GM06990 (cell line): ENCODE data around the gene C12orf60.

ENCODE experiments used
- DNase-seq: peaks from one replicate; pipeline ENCODE4 v3.0.0-alpha.2; 2011; ENCODE audit not compliant: insufficient read length; ENCODE audit errors: extremely low read depth
- H3K27me3 ChIP-seq: replicated peaks from 2 replicates; pipeline ENCODE4 v1.6.0; 2011; ENCODE audit warnings: low read length; ENCODE audit not compliant: control insufficient read depth, insufficient read depth
- H3K36me3 ChIP-seq: 2 replicates; pipeline ENCODE4 v1.5.1; 2011; ENCODE audit warnings: low read length; ENCODE audit not compliant: control insufficient read depth, insufficient read depth
- H3K4me3 ChIP-seq: replicated peaks from 2 replicates; pipeline ENCODE4 v1.5.1; 2011; ENCODE audit warnings: low read depth, mild to moderate bottlenecking, control low read depth, low read length
- TF ChIP-seq, protein P1 (sequence below): IDR thresholded peaks from 2 replicates; pipeline ENCODE4 v1.5.1; 2011; ENCODE audit warnings: low read length, control low read depth, mild to moderate bottlenecking, inconsistent platforms; ENCODE audit not compliant: insufficient read depth, poor library complexity, severe bottlenecking

C12orf60 gene

DNA sequence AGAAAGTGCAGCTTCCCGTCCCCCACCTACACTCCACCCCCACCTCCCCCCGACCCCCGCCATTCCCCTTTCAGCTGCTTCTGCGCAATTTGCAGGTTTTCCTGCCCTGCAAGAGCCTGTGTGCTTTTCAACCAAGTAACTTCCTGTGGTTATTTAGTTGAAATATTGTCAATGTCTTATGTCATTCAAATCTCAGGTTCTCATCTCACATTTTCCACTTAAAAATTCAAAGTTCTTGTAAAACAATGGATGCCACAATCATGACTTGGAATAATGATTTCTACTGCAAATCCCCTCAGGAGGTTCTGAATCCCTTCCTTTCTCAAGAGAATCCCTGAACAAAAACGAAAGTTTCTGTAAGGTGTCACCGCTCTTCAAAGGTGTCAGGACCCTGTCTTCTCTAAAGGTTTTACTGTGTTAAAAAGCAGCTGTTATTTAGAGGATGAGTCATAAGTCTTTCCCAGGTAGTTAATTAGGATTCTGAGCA is 31.8 kb upstream of the C12orf60 start:
- DNase-seq, result peak; percentile 54
- H3K4me3 ChIP-seq, result peak overlapping the region; percentile 79
- peaks cover 2% of the 10 kb centered on the region for H3K36me3 ChIP-seq
- TF ChIP-seq, protein P1, sequence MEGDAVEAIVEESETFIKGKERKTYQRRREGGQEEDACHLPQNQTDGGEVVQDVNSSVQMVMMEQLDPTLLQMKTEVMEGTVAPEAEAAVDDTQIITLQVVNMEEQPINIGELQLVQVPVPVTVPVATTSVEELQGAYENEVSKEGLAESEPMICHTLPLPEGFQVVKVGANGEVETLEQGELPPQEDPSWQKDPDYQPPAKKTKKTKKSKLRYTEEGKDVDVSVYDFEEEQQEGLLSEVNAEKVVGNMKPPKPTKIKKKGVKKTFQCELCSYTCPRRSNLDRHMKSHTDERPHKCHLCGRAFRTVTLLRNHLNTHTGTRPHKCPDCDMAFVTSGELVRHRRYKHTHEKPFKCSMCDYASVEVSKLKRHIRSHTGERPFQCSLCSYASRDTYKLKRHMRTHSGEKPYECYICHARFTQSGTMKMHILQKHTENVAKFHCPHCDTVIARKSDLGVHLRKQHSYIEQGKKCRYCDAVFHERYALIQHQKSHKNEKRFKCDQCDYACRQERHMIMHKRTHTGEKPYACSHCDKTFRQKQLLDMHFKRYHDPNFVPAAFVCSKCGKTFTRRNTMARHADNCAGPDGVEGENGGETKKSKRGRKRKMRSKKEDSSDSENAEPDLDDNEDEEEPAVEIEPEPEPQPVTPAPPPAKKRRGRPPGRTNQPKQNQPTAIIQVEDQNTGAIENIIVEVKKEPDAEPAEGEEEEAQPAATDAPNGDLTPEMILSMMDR, result no peak
- no peaks in the 10 kb centered on the region for H3K27me3 ChIP-seq

DNA sequence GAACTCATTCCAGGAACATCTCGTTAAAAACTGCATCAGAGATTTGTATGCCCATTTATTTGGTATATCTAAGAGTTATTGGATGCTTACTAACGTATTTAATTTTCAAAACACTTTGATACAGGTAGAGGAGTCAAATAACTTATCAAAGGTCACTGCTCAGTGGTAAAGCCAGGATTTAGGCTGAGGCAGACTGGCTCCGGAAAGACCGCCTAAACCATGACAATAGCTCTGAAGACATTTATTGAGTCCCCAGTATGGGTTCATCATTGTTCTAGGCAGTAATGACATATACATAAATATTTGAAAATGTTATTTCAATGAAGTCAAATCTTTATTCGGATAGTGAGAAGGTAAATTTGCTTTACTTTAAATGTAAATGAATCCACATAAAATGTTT is 30.5 kb upstream of the C12orf60 start:
- no peak for DNase-seq
- Histone ChIP-seq H3K4me3 (no peak overlapping the region), H3K36me3 (no peaks in the 10 kb centered on the region), H3K27me3 (no peaks in the 10 kb centered on the region)
- TF ChIP-seq, protein P1, result no peak

DNA sequence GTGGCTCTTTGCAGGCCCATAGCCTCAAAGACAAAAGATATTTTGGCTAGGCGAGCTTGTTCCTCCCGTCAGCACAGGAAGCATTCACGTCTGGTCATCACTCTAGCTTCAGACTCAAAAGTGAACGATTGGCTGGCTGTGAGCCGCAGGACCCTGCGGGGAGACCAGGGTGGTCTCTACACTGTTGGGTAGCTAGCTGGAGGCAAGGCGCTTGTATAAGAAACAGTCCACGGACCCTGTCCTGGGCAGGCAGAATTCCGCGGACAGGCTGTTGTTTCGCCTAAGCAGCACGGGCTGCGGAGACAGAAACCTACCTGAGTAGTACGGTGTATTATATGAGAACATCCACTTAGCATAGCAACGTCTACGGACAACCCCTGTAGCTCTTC is 29.8 kb upstream of the C12orf60 start:
- peak; percentile 82 for DNase-seq
- no peaks in the 10 kb centered on the region for H3K36me3 ChIP-seq
- TF ChIP-seq, protein P1, result no peak
- no peaks in the 10 kb centered on the region for H3K27me3 ChIP-seq
- peak overlapping the region; percentile 65 for H3K4me3 ChIP-seq

DNA sequence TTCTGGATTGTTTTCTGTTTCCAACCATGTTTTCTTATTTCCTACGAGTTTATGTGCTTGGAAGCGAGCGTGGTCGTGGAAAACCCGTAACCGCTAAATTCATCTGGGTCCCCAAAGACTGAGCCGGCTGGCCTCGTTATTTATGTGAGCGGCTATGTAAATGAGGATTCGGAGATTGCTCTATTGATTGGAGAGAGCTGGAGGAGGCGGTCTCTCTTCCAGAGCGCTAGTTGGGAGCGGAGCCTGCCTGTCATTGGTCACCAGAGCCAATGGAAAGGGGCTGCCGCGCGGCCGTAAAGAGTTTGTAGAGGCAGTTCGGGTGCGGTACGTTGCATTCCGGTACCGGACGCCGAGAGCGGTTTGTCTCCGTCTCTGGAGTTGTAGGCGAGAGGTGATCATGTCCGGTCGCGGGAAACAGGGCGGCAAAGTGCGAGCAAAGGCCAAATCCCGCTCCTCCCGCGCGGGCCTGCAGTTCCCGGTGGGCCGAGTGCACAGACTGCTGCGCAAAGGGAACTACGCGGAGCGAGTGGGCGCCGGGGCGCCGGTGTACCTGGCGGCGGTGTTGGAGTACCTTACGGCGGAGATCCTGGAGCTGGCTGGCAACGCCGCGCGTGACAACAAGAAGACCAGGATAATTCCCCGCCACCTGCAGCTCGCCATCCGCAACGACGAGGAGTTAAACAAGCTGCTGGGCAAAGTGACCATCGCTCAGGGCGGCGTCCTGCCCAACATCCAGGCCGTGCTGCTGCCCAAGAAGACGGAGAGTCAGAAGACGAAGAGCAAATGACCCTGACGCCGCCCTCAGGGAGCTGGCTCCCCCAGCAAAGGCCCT is 29.2 kb upstream of the C12orf60 start:
- H3K36me3 ChIP-seq, result no peaks in the 10 kb centered on the region
- H3K4me3 ChIP-seq, result peak overlapping the region; percentile 65
- H3K27me3 ChIP-seq, result no peaks in the 10 kb centered on the region
- TF ChIP-seq, protein P1, result no peak
- peak; percentile 88 for DNase-seq

DNA sequence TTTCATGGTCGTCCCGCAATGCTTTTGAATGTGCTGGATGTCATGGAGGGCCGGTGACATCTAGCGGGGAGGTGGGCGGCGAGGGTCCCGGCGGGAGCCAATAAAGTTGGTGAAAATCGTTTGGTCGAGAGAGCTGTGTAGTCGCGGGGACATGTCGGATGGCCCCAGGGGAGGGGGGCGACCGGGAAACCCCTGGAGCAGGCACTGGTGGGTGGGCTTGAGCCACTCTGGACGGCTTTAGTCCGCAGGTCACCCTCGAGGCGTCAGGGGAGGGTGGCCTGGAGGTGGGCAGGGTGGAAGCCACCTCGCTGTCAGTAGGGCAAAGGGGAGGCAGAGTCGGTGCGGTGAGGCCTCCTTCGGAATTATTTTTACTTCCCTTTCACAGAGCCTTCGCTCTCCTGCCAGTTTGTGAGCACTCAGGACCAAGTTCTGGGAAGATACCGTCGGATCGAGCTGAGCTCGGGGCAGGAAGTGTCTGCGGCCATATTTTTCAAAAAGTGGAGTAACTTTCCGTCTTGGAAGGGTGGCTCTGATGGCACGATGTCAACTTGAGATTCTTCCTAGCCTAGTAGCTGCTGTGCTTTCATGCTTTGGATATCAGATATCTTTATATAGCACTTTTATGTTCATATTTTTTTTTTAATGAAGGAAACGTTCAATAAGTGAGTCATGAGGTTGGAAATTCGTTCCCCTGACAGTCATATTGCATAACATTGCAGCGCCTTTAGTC is 28.4 kb upstream of the C12orf60 start:
- no peaks in the 10 kb centered on the region for H3K27me3 ChIP-seq
- H3K36me3 ChIP-seq, result no peaks in the 10 kb centered on the region
- DNase-seq, result peak; percentile 58
- TF ChIP-seq, protein P1, result no peak
- peak overlapping the region; percentile 65 for H3K4me3 ChIP-seq
